Neural cell (in vitro differentiated cells): ENCODE measurements around the gene IDH1. TPM values are rescaled to one million over a fixed set of nuclear protein-coding genes. Genes with fewer than 3 reads are reported as not detected.

Source experiments
- H2AFZ ChIP-seq: fragments of 200-600, 300-800 bp; sonication (generic), shearing (Covaris generic); 2 replicates; pipeline ENCODE4 v1.6.0; 2014; ENCODE audit warnings: low read depth, mild to moderate bottlenecking, antibody characterized with exemption, low read length, moderate library complexity
- H3F3A ChIP-seq: fragments of 200-600 bp; shearing (Covaris generic); 2 replicates; pipeline ENCODE4 v1.6.1; 2016; ENCODE audit warnings: mild to moderate bottlenecking, moderate library complexity, mixed read lengths, antibody characterized with exemption, low read length; ENCODE audit not compliant: insufficient read depth, poor library complexity, severe bottlenecking
- H3K27ac ChIP-seq: fragments of 200-600, 300-800 bp; sonication (generic), shearing (Covaris generic); 2 replicates; pipeline ENCODE4 v1.5.1; 2014; ENCODE audit warnings: mild to moderate bottlenecking, low read length, moderate library complexity
- H3K27me3 ChIP-seq: fragments of 300-800, 200-600 bp; sonication (generic), shearing (Covaris generic); 2 replicates; pipeline ENCODE4 v1.6.0; 2014; ENCODE audit warnings: mild to moderate bottlenecking, low read depth, low read length, moderate library complexity; ENCODE audit not compliant: insufficient read depth
- H3K36me3 ChIP-seq: fragments of 300-800, 200-600 bp; sonication (generic), shearing (Covaris generic); 2 replicates; pipeline ENCODE4 v1.5.1; 2014; ENCODE audit warnings: mild to moderate bottlenecking, antibody characterized with exemption, low read length, moderate library complexity; ENCODE audit not compliant: insufficient read depth
- H3K4me2 ChIP-seq: fragments of 300-800, 200-600 bp; sonication (generic), shearing (Covaris generic); 2 replicates; pipeline ENCODE4 v1.6.0; 2014; ENCODE audit warnings: mild to moderate bottlenecking, low read length
- H3K4me3 ChIP-seq: fragments of 300-800, 200-600 bp; sonication (generic), shearing (Covaris generic); 2 replicates; pipeline ENCODE4 v1.5.1; 2014; ENCODE audit warnings: mild to moderate bottlenecking, low read length, moderate library complexity
- H3K79me2 ChIP-seq: fragments of 200-600 bp; shearing (Covaris generic); replicated peaks from 2 replicates; pipeline ENCODE4 v1.6.0; 2014; ENCODE audit warnings: mild to moderate bottlenecking, low read length, moderate library complexity; ENCODE audit not compliant: insufficient read depth
- H3K9ac ChIP-seq: fragments of 300-800, 200-600 bp; sonication (generic), shearing (Covaris generic); 2 replicates; pipeline ENCODE4 v1.6.1; 2016; ENCODE audit warnings: mild to moderate bottlenecking, low read length, mixed read lengths
- H3K9me2 ChIP-seq: fragments of 200-600 bp; shearing (Covaris generic); 2 replicates; pipeline ENCODE4 v1.6.1; 2016; ENCODE audit warnings: mild to moderate bottlenecking, low read length, mixed read lengths; ENCODE audit not compliant: insufficient read depth
- H3K9me3 ChIP-seq: fragments of 200-600, 300-800 bp; sonication (generic), shearing (Covaris generic); 2 replicates; pipeline ENCODE4 v1.6.1; 2016; ENCODE audit warnings: mild to moderate bottlenecking, mixed run types, low read length, moderate library complexity, mixed read lengths
- H4K20me1 ChIP-seq: fragments of 200-600 bp; shearing (Covaris generic); 2 replicates; pipeline ENCODE4 v1.6.1; 2016; ENCODE audit warnings: mild to moderate bottlenecking, mixed run types; ENCODE audit not compliant: insufficient read depth
- EP300 ChIP-seq: fragments of 450-650 bp; conservative IDR thresholded peaks from 2 replicates; pipeline ENCODE4 v1.6.1; 2014; ENCODE audit warnings: antibody characterized with exemption, mild to moderate bottlenecking, moderate library complexity; ENCODE audit not compliant: poor library complexity, severe bottlenecking
- EZH2 ChIP-seq: fragments of 200-600, 300-800 bp; shearing (Covaris generic), sonication (generic); IDR thresholded peaks from 2 replicates; pipeline ENCODE4 v1.6.1; 2014; ENCODE audit warnings: antibody characterized with exemption, low read length, borderline replicate concordance, mild to moderate bottlenecking; ENCODE audit not compliant: insufficient read depth, poor library complexity, severe bottlenecking
- MXI1 ChIP-seq: fragments of 450-650 bp; conservative IDR thresholded peaks from 2 replicates; pipeline ENCODE4 v1.6.1; 2014; ENCODE audit warnings: antibody characterized with exemption, mild to moderate bottlenecking; ENCODE audit not compliant: poor library complexity, severe bottlenecking
- POLR2AphosphoS5 ChIP-seq: IDR thresholded peaks from 2 replicates; pipeline ENCODE4 v1.6.1; 2012
- RAD21 ChIP-seq: fragments of 450-650 bp; conservative IDR thresholded peaks from 2 replicates; pipeline ENCODE4 v1.6.1; 2014; ENCODE audit warnings: antibody characterized with exemption, mild to moderate bottlenecking, moderate library complexity
- SMC3 ChIP-seq: fragments of 450-650 bp; conservative IDR thresholded peaks from 2 replicates; pipeline ENCODE4 v1.6.1; 2014; ENCODE audit warnings: antibody characterized with exemption, mild to moderate bottlenecking, moderate library complexity; ENCODE audit not compliant: poor library complexity
- TAF1 ChIP-seq: IDR thresholded peaks from 2 replicates; pipeline ENCODE4 v1.6.1; 2012; ENCODE audit warnings: low read depth
- polyA plus RNA-seq: library from polyadenylated mRNA; depleted of rRNA; stranded (reverse); fragments of >200 nt; gene quantifications from 2 replicates; pipeline ENCODE4 v1.2.3, GENCODE V29; 2014
- TF ChIP-seq, protein P1 (sequence below): fragments of 450-650 bp; IDR thresholded peaks from 2 replicates; pipeline ENCODE4 v1.5.1; 2014; ENCODE audit warnings: antibody characterized with exemption, mild to moderate bottlenecking, moderate library complexity; ENCODE audit not compliant: poor library complexity, severe bottlenecking
- TF ChIP-seq, protein P2 (sequence below): IDR thresholded peaks from 2 replicates; pipeline ENCODE4 v1.6.1; 2012; ENCODE audit warnings: borderline replicate concordance

The IDH1 gene
- polyA plus RNA-seq, 1 donor from 2014 or later = 354 TPM

GRCh38 chr2:208255557-208256106 lies 761 bp upstream of the IDH1 start:
- peaks cover 32% of the 10 kb centered on the region for H3K79me2 ChIP-seq
- no peaks in the 10 kb centered on the region for H3K27me3 ChIP-seq
- no peak overlapping the region for H3K4me2 ChIP-seq
- no peaks in the 10 kb centered on the region for H3K36me3 ChIP-seq
- peak overlapping the region; percentile 92 for H3K9ac ChIP-seq
- H3K27ac ChIP-seq = peak overlapping the region; percentile 94
- no peaks in the 10 kb centered on the region for H4K20me1 ChIP-seq
- H3F3A ChIP-seq = peaks cover 5% of the 10 kb centered on the region
- H3K9me3 ChIP-seq = no peaks in the 10 kb centered on the region
- TF ChIP-seq POLR2AphosphoS5 = no peak
- peak; percentile 9 for TF ChIP-seq SMC3
- TF ChIP-seq, protein P1, sequence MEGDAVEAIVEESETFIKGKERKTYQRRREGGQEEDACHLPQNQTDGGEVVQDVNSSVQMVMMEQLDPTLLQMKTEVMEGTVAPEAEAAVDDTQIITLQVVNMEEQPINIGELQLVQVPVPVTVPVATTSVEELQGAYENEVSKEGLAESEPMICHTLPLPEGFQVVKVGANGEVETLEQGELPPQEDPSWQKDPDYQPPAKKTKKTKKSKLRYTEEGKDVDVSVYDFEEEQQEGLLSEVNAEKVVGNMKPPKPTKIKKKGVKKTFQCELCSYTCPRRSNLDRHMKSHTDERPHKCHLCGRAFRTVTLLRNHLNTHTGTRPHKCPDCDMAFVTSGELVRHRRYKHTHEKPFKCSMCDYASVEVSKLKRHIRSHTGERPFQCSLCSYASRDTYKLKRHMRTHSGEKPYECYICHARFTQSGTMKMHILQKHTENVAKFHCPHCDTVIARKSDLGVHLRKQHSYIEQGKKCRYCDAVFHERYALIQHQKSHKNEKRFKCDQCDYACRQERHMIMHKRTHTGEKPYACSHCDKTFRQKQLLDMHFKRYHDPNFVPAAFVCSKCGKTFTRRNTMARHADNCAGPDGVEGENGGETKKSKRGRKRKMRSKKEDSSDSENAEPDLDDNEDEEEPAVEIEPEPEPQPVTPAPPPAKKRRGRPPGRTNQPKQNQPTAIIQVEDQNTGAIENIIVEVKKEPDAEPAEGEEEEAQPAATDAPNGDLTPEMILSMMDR = peak; percentile 39
- H3K4me3 ChIP-seq = peak overlapping the region; percentile 91
- no peaks in the 10 kb centered on the region for H3K9me2 ChIP-seq
- H2AFZ ChIP-seq = peak overlapping the region; percentile 77

GRCh38 chr2:208254118-208254870 lies 577 bp downstream of the IDH1 start:
- H3K27me3 ChIP-seq = no peaks in the 10 kb centered on the region
- TF ChIP-seq MXI1 (peak; percentile 84), TAF1 (no peak), POLR2AphosphoS5 (peak; percentile 66), RAD21 (peak; percentile 76), SMC3 (peak; percentile 91), EP300 (no peak), EZH2 (no peak)
- TF ChIP-seq, protein P2, sequence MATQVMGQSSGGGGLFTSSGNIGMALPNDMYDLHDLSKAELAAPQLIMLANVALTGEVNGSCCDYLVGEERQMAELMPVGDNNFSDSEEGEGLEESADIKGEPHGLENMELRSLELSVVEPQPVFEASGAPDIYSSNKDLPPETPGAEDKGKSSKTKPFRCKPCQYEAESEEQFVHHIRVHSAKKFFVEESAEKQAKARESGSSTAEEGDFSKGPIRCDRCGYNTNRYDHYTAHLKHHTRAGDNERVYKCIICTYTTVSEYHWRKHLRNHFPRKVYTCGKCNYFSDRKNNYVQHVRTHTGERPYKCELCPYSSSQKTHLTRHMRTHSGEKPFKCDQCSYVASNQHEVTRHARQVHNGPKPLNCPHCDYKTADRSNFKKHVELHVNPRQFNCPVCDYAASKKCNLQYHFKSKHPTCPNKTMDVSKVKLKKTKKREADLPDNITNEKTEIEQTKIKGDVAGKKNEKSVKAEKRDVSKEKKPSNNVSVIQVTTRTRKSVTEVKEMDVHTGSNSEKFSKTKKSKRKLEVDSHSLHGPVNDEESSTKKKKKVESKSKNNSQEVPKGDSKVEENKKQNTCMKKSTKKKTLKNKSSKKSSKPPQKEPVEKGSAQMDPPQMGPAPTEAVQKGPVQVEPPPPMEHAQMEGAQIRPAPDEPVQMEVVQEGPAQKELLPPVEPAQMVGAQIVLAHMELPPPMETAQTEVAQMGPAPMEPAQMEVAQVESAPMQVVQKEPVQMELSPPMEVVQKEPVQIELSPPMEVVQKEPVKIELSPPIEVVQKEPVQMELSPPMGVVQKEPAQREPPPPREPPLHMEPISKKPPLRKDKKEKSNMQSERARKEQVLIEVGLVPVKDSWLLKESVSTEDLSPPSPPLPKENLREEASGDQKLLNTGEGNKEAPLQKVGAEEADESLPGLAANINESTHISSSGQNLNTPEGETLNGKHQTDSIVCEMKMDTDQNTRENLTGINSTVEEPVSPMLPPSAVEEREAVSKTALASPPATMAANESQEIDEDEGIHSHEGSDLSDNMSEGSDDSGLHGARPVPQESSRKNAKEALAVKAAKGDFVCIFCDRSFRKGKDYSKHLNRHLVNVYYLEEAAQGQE = peak; percentile 57
- TF ChIP-seq, protein P1 = peak; percentile 85
- no peaks in the 10 kb centered on the region for H3K9me2 ChIP-seq
- no peaks in the 10 kb centered on the region for H3K9me3 ChIP-seq
- no peaks in the 10 kb centered on the region for H3K36me3 ChIP-seq
- H3F3A ChIP-seq = peaks cover 5% of the 10 kb centered on the region
- peak overlapping the region; percentile 97 for H3K4me2 ChIP-seq
- H4K20me1 ChIP-seq = no peaks in the 10 kb centered on the region
- H3K27ac ChIP-seq = peak overlapping the region; percentile 94
- peak overlapping the region; percentile 96 for H2AFZ ChIP-seq
- peak overlapping the region; percentile 92 for H3K9ac ChIP-seq
- peaks cover 41% of the 10 kb centered on the region for H3K79me2 ChIP-seq
- H3K4me3 ChIP-seq = peak overlapping the region; percentile 91
